Measurements from ENCODE around the gene EMID1. TPM values are rescaled to one million over a fixed set of nuclear protein-coding genes. Genes with fewer than 3 reads are reported as not detected.

EMID1 gene
- total and polyA plus RNA-seq, 7 donors: 0.13 to 1.3 (median 0.58) TPM

DNA sequence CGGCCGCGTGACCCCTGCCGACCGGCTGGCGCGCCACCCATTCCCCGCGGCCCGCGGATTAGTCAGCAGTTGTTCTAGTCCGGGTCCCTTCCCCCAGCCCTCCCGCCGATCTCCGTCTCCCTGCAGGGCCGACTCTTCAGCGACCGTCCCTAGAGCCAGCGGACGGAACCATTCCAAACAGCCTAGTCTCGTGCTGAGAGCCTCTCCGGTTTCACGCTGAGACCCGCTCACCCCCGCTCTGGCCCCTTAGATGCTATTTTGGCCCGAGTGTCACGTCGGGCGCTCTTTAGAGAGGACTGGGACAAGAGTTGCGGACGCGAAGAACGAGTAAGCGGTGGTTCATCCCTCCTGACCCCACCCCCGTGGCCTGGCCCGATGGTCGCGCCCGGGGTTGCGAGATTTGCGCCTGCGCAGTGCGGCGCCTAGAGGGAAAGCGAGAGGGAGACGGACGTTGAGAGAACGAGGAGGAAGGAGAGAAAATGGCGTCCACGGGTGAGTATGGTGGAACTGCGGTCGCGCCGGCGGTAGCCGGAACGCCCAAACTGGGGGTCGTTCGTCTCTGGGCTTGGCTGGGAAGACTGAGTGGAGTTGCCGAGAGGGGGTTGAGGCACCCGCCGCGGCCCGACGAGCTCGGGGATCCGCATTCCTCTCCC, 62.3 kb downstream of the EMID1 start, which contains the start of the genes EWSR1 and RHBDD3:
EWSR1 (plus strand) TSS at position 411 of the 653 bp plus-strand sequence; CDS start at position 480, 69 bp downstream.
RHBDD3 (minus strand) TSS at position 124 of the 653 bp plus-strand sequence. CDS start 2,355 bp downstream, outside the sequence.
- Histone ChIP-seq H3K4me1 (peaks cover 57% of the 10 kb centered on the region), H3K4me3 (peak within 1 kb of the TSS; percentile 94)
- peak; percentile 98 to 99 for DNase-seq

DNA sequence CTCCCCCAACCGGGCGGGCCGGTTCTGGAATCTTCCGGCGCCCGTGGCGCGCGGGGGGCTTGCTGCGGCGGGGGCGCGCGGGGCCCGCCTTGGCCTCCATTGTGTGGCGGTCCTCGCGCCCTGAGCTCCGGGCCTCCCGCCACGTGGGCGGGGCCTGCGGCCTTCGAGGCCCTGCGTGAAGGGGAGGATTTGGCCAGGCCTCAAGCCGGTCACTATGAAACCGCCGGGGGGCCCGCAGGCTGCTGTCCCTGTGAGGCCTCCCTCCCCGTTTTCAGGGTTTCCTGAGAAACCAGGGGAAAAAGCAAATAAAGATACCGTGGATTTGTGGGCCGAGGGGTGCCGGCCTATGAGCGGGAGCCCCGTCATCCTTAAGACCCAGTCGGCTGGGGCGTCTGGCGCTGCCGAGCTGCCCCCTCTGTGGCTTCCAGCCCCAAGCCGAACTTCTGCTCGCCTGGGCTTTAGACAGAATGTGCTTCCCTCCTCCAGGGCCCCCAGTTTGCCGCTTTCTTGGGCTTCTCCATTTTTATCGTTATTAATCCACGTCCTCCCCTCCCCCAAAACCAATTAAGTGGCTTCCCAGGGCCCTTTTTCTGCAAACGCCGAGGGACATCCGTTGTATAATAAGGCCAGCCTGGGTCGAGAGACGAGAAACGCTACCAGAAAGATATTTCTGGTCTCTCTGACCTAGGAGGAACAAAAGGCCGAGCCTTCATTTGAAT, 63.0 kb downstream of the EMID1 start:
- intact Hi-C loops (cut with DNase I): loop anchor here in 1 of 2 donors (5.0 kb wide), 1 partner anchor 39 kb away; the partner anchor contains the start of gene GAS2L1
- DNase-seq (peak; percentile 81 to 89), ATAC-seq (peak; percentile 59 to 72 (median 69))
- TF ChIP-seq, protein P1, sequence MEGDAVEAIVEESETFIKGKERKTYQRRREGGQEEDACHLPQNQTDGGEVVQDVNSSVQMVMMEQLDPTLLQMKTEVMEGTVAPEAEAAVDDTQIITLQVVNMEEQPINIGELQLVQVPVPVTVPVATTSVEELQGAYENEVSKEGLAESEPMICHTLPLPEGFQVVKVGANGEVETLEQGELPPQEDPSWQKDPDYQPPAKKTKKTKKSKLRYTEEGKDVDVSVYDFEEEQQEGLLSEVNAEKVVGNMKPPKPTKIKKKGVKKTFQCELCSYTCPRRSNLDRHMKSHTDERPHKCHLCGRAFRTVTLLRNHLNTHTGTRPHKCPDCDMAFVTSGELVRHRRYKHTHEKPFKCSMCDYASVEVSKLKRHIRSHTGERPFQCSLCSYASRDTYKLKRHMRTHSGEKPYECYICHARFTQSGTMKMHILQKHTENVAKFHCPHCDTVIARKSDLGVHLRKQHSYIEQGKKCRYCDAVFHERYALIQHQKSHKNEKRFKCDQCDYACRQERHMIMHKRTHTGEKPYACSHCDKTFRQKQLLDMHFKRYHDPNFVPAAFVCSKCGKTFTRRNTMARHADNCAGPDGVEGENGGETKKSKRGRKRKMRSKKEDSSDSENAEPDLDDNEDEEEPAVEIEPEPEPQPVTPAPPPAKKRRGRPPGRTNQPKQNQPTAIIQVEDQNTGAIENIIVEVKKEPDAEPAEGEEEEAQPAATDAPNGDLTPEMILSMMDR (IDR thresholded peaks at IDR 0.05): no peak
- H3K36me3 ChIP-seq (ENCODE audit: insufficient read depth in 1 of 2, low read depth in 1 of 2): peaks cover 0 to 44% of the 10 kb centered on the region in 2 donors
- 0% methylated on average over 33 to 51 of the region's 51 CpGs for WGBS, 3 donors
- peak overlapping the region; percentile 100 for H3K27ac ChIP-seq
- H3K9me3 ChIP-seq: no peaks in the 10 kb centered on the region
- peaks cover 53% of the 10 kb centered on the region for H3K4me1 ChIP-seq
- H3K27me3 ChIP-seq (ENCODE audit: insufficient read depth in 3 of 3, low read length in 2 of 3): no peaks in the 10 kb centered on the region
- H3K4me3 ChIP-seq: peak overlapping the region; percentile 94

More for the DNA sequence above, 62.3 kb downstream of the EMID1 start, which contains the start of the genes EWSR1 and RHBDD3:
- Histone ChIP-seq H3K27me3 (ENCODE audit: insufficient read depth in 3 of 3, low read length in 2 of 3) (no peaks in the 10 kb centered on the region), H3K9me3 (no peaks in the 10 kb centered on the region), H3K36me3 (ENCODE audit: insufficient read depth in 1 of 2, low read depth in 1 of 2) (peaks cover 0 to 37% of the 10 kb centered on the region in 2 donors), H3K27ac (peak within 1 kb of the TSS; percentile 100)
- WGBS, 3 donors: 0 to 1% (median 0%) methylated on average over 55 to 67 of the region's 67 CpGs
- intact Hi-C loops (cut with DNase I): loop anchor here in 1 of 2 donors (5.0 kb wide), 1 partner anchor 39 kb away; the partner anchor contains the start of gene GAS2L1
- TF ChIP-seq, protein P1 (IDR thresholded peaks at IDR 0.05): no peak
- ATAC-seq: peak; percentile 89 to 94 (median 92)

DNA sequence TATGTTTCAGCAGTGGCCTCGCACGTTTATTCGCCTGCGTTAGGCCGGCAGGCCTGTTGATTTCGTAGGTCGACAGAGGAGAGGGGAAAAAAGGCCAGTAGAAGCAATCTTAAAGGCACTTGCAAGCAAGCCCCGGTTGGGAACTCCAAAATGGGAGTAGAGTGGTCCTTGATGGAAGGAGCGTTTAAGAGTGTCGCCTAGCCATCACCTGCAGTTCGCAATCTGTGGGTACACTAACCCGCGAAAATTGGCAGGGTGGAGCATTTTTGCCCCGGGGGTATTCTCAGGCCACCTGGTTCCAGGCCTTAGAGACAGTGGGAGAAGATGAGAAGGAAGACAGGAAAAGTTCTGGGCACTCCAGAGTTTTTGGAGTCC, 63.5 kb downstream of the EMID1 start:
- no peak for DNase-seq
- Histone ChIP-seq H3K9me3 (no peaks in the 10 kb centered on the region), H3K36me3 (ENCODE audit: insufficient read depth in 1 of 2, low read depth in 1 of 2) (peaks cover 3 to 45% of the 10 kb centered on the region in 2 donors), H3K4me3 (peak overlapping the region; percentile 94), H3K27ac (peak overlapping the region; percentile 100), H3K27me3 (ENCODE audit: insufficient read depth in 3 of 3, low read length in 2 of 3) (no peaks in the 10 kb centered on the region), H3K4me1 (peaks cover 53% of the 10 kb centered on the region)
- 1 to 2% (median 1%) methylated on average over 14 of the region's 14 CpGs for WGBS, 3 donors
- TF ChIP-seq, protein P1 (IDR thresholded peaks at IDR 0.05): no peak
- intact Hi-C loops (cut with DNase I): loop anchor here in 1 of 2 donors (5.0 kb wide), 1 partner anchor 38 kb away; the partner anchor contains the start of gene GAS2L1
- no peak for ATAC-seq

DNA sequence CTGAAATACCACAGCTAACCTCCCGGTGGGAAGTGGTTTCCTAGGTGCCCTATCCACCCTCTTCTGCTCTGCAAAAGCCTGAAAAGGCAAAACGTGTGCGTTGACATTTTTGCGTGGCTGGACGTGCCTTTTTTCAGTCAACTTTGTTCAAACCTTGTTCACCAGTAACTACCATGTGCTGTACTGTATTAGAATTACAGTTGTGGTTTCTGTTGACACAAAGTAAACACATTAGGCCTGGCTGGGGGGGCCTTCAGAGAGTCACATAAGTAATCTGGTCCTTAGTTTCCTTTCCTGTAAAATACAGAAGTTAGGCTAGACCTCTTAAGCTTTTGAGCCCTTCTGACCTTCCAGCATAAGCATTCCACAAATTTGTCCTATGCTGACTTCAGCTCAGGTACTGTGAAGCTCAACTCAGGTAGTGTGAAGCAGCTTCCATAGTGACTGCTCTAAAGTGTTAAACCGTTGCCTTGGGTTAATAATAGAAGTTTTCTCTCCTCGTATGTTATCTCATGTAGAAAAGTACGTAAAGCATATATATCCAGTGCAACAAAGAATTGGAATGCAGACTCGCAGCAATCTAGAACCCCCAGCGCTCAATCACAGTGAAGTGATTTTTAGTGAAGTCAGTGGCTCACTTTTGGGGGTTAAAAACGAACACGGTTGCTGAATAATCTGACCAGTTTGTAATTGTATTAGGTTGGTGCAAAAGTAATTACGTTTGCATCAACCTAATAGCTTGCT, 64.2 kb downstream of the EMID1 start:
- DNase-seq (no peak), ATAC-seq (no peak)
- TF ChIP-seq, protein P1 (IDR thresholded peaks at IDR 0.05): no peak
- intact Hi-C loops (cut with DNase I): loop anchor here in 1 of 2 donors (5.0 kb wide), 1 partner anchor 37 kb away; the partner anchor contains the start of gene GAS2L1
- Histone ChIP-seq H3K27me3 (ENCODE audit: insufficient read depth in 3 of 3, low read length in 2 of 3) (no peaks in the 10 kb centered on the region), H3K4me3 (peak overlapping the region; percentile 94), H3K36me3 (ENCODE audit: insufficient read depth in 1 of 2, low read depth in 1 of 2) (peaks cover 6 to 45% of the 10 kb centered on the region in 2 donors), H3K9me3 (no peaks in the 10 kb centered on the region), H3K27ac (peak overlapping the region; percentile 44), H3K4me1 (peaks cover 58% of the 10 kb centered on the region)
- WGBS, 3 donors: 9 to 14% (median 9%) methylated on average over 13 of the region's 13 CpGs

All from psoas muscle (tissue), 8 donors.